NCI-H1417 (cell line): ENCODE measurements around the gene TIMM13.
"Not testable (repeated sequence)": the region's sequence is repeated elsewhere in the genome, so short reads cannot be mapped to it uniquely, and the experiment has no call there.

ENCODE experiments used
- DNase-seq, 3 experiments: peaks; one replicate each; lab custom pipeline; 2025; lab: John Stamatoyannopoulos, UW

The TIMM13 gene

DNA sequence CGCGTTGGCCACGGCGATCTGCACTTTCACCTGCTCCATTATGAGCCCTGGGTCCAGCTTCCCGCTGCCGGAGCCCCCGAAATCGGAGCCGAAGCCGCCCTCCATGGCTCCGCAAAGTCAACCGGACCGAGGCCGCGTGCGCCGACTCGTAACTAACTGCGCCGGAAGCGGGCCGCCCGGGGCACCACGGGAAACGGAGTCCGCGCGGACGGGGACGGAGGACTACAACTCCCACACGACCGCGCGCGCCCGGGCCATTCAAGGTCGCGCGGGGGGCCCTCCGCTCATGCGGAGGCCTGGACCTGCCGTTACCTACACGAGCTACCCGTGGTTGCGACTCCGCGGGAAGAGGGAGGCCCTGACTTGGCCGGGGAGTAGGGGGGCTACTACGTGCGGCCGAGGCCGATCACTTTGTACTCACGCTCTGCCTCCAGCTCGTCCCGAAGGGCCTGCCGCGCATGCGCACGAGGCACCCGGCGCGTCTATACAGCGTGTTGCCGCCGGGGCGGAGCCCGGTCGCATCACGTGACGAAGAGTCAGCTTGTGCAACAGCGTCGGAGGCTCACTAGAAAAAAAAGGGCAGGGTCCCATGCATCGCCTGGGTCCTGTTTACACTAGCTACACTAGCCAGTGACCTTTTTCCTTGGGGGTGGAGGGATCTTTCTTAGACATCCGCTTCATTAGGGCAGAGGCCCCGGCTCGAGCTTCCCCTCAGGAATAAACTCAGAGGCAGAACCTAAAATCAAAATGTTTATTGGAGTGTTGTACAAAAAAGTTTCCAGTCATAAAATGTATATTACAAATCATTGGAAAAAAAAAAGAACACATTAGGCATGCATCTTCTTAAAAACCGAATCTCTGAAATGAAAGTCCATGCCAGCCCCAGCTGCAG, at the start of gene TIMM13:
Gene TIMM13 (minus strand): TSS at position 158 of the 892 bp plus-strand sequence. CDS start 53 bp downstream, at position 105.
- peak; percentile 99 to 100 (median 99) for DNase-seq

DNA sequence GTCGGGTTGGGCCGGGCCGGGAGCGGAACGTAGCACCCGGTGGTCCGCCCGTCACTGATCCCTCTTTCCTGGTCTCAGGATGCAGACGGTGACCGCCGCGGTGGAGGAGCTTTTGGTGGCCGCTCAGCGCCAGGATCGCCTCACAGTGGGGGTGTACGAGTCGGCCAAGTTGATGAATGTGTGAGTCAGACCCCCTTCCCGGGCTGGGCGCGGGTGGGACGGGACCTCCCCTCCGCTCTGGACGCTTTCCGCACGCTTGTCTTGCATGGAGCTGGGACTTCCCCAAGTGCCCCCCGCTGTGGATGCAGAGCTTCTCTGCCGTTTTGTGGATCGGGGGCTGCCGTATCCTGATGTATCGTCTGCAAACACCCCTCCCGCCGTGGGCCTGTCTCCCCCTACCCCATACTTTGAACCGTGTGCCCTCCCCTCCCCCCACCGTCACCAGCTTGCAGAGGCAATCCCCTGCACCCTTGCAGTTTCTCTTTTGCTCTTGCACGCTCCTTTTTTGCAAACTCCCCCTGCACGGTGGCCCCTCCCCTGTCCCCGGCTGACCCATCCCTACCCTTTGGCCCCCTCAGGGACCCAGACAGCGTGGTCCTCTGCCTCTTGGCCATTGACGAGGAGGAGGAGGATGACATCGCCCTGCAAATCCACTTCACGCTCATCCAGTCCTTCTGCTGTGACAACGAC, 49.2 kb upstream of the TIMM13 start:
- DNase-seq, result peak; percentile 23 to 77 (median 71)

DNA sequence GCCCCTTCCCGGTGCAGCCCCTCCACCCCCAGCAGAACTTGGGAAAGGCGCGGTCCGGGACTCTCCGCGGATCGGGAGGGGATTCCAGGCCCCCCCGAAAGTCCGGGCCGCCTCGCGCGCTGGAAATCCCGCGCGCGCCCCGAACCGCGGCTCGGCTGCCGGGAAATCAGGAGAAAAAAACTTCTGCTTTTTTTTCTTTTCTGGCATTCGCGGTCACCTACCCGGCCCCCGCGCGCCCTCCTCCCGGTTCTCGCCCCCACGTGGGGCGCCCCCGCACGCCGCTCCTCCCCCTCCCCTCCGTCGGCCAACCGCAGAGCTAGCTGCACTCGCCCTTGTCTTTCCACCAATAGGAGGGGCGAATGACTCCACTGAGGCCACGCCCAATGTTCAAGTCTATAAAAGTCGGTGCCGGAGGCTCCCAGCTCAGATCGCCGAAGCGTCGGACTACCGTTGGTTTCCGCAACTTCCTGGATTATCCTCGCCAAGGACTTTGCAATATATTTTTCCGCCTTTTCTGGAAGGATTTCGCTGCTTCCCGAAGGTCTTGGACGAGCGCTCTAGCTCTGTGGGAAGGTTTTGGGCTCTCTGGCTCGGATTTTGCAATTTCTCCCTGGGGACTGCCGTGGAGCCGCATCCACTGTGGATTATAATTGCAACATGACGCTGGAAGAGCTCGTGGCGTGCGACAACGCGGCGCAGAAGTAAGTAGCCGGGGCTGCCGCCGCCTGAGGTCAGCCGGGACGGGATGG, 48.5 kb upstream of the TIMM13 start, which contains the start of gene GADD45B:
Gene GADD45B (plus strand): TSS at position 426 of the 749 bp plus-strand sequence. CDS start 232 bp downstream, at position 658.
- DNase-seq, result peak; percentile 96 to 99 (median 98)

DNA sequence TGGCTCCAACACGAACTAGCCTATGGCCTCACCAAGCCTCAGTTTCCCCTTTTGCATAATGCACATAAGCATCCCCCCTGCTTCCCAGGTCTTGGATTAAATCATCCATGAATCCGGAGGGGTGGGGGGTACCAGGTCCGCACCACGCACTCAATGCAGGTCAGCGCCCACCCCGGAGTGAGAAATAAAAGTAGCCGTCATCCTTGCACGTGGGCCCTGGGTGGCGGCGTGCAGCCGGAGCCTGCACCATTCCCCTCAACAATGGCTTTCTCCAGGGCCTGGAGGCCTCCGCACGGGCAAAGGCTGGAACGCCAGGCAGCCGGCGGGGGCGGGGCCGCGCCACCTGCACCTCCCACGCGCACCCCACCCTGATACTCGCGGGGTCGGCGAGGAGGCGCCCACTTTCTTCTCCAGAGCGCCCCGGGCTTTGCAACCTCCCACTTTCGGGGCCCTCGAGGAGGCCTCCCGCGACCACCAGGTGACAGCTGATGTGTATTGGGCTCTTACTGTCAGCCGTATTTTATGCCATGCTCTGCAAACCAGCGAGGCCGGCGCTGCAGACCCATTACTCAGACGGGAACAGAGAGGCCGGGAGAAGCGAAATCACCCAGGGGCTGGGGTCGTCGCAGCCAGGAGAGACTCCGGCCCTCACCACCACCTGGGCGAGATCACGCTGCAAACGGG, 47.8 kb upstream of the TIMM13 start:
- DNase-seq, result peak; percentile 37 to 62 (median 60)

DNA sequence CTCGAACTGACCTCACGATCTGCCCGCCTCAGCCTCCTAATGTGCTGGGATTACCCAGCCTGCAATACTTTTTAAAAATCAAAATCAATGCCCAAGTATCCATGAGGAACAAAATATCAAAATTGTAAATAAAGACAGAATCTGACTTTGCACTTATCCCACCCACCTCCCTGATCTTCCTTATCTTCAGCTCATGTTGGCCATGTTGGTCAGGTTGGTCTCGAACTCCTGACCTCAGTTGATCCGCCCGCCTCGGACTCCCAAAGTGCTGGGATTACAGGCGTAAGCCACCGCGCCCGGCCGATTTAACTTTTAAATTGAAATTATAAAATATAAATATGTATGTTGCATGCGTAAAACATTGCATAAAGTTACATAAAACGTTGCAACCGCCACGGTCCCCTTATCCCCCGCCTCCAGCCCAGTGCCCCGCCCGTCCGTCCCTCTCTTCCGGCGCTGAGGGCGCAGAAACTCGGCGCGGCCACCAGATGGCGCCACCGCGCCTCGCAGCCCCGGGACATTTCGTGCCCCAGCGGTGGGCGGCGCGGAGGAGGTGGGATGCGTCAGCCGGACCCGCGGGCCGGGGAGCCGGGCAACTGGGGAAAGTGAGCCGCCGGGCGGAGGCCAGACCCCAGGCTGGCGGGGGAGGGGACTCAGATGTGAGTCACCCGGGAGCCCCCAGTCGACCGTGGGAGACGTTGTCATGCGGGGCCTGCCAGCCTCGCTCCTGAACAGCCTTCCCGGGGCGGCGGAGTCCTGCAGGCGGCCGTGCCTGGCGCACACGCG, 47.0 kb upstream of the TIMM13 start:
- DNase-seq, result peak; percentile 70 to 82 (median 80)

DNA sequence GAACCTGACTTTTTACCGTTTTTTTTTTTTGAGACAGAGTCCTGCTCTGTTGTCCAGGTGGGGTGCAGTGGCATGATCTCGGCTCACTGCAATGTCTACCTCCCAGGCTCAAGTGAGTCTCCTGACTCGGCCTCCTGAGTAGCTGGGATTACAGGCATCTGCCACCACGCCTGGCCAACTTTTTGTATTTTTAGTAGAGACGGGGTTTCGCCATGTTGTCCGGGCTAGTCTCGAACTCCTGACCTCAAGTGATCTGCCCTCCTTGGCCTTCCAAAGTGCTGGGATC, 42.5 kb upstream of the TIMM13 start:
- DNase-seq, result not testable (repeated sequence)

DNA sequence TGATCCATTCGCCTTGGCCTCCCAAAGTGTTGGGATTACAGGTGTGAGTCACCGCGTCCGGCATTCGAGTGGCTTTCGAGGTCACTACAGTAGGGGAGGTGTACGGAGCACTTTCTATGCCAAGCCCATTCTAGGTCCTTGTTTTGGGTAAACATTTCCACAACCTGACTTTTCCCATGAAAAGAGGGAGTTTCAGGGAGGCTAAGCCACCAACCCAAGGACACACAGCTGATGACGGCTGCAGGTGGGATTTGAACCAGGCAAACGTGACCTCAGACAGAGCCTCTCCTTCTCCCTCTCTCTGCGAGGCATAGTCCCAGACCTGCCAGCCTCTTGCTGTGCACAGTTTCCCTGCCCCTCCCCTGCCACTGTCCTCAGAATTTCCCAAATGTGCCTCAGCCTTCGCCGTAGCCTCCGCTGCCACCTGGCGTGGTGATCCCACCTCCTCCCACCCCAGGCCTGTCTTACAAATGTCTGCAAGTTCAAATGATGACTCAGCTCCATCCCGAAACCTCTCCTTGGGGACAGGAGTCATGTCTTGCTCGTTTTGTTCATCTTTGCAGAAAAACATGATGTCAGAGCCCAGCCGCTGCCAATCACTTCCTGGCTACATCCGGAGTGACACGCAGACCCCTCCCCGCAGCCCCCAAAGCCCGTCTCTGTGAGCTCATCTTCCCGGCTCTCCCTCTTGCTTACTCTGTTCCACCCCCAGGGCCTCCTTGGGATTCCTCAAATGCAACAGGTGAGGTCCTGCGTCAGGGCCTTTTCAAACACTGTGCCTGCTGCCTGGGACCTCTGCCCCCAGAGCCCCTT, 41.9 kb upstream of the TIMM13 start:
- DNase-seq, result peak in 1 of 3 experiments; percentile 10

DNA sequence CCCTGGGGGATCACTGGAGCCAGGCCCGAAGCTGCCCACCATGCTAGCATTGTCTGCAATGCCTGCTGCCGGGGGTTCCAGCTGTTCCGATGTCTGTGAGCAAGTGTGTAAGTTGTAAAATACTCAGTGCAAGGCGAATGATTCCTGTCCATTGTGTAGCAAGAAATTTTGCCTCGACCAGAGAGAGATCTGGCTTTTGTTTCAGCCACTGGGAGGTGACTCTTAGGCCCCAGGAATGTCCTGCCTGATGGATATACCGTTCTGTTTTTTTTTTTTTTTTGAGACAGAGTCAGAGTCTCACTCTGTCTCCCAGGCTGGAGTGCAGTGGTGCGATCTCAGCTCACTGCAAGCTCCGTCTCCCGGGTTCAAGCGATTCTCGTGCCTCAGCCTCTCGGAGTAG, 41.2 kb upstream of the TIMM13 start:
- no peak for DNase-seq

DNA sequence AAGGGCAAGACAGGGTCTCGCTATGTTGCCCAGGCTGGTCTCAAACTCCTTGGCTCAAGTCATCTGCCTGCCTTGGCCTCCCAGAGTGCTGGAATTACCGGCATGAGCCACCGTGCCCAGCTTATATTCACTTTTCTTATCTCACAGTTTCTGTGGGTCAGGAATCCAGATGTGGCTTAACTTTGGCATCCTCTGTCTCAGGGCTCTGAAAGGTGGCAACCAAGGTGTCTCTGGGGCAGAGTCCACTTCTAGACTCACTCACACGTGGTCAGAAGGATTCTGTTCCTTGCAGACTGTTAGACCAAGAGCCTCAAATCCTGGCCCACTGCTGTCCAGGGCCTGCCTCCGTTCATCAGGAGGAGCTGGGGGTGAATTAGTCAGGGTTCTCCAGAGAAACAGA, 37.0 kb upstream of the TIMM13 start:
- DNase-seq, result no peak

DNA sequence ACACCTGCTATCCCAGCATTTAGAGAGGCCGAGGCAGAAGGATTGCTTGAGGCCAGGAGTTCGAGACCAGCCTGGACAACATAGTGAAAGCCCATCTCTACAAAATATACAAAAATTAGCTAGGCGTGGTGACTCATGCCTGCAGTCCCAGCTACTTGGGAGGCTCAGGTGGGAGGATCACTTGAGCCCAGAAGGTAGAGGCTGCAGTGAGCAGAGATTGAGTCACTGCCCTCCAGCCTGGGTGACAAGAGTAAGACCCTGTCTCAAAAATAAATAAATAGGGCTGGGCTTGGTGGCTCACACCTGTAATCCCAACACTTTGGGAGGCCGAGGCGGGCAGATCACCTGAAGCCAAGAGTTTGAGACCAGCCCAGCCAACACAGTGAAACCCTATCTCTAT, 36.3 kb upstream of the TIMM13 start:
- DNase-seq, result not testable (repeated sequence)

DNA sequence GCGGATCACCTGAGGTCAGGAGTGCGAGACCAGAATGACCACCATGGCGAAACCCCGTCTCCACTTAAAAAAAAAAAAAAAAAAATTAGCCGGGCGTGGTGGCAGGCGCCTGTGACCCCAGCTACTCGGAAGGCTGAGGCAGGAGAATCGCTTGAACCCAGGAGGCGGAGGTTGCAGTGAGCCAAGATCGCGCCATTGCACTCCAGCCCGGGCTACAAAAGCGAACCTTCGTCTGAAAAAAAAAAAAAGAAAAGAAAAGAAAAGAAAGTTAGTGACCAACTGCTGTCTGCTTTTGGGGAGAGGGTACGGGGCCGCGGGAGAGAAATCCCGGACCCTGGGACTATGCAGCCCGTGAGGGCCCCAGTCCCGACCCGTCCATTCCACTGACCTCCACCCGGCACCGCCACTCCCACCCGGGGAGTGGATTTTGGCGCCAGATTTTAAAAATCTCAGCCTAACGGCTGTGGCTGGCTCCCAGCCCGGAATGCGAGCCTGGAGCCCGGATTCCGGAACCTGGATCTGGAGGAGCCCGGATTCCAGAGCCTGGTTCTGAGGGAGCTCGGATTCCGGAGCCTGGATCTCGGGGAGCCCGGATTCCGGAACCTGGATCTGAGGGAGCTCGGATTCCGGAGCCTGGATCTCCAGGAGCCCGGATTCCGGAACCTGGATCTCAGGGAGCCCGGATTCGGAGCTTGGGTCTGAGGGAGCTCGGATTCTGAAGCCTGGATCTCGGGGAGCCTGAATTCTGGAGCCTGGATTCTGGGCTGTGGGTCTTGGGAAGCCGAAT, 35.4 kb upstream of the TIMM13 start:
- peak; percentile 77 to 98 (median 82) for DNase-seq

DNA sequence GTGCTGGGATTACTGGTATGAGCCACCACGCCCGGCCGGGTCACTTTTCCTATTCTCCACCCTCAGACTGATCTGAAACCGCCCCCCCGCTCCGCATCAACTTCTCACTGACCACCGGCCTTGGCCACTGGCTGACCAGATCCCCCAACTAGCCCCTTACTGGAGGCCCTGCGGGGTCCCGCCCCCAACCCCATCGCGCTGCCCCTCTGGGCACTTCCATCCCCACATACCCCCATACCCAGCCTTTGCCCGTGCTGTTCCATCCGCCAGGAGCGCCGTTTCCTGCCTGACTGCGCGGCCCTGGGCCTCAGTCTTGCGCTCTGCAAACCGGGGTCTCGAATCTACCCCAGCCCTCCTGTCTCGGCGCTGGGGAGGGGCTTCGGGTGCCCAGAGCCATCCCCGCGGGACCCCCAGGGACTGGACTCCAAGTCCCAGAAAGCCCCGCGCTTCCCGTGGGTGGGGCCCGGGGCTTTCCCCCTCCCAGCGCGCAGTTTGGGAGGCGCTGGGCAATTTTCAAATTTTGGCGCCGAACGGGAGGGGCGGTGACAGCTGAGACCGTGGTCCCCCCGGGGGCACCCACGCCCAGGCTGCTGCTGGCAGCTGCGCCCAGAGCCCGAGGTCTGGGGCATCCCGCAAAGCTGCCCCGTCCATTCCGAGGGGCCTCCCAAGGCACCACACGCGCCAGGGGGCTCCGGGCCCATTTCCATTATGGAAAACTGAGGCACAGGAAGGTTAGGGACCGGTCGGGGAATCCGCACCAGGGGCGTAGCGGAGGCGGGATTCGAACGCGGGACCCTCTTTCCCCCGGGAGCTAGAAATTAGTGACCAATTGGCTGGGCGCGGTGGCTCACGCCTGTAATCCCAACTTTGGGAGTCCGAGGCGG, 34.6 kb upstream of the TIMM13 start:
- peak; percentile 71 to 93 (median 74) for DNase-seq

DNA sequence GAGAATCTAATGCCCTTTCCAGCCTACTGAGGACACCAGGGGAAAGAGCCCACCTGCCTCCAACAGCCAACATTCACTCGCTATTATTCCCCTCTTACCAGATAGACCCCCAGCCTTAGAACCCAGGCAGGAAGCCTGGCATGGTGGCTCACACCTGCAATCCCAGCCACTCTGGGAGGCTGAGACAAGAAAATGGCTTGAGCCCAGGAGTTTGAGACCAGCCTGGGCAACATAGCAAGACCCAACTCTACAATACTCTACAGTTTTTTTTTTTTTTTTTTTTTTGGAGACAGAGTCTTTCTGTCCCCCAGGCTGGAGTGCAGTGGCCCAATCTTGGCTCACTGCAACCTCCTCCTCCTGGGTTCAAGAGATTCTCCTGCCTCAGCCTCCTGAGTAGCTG, 32.9 kb upstream of the TIMM13 start:
- DNase-seq, result no peak

DNA sequence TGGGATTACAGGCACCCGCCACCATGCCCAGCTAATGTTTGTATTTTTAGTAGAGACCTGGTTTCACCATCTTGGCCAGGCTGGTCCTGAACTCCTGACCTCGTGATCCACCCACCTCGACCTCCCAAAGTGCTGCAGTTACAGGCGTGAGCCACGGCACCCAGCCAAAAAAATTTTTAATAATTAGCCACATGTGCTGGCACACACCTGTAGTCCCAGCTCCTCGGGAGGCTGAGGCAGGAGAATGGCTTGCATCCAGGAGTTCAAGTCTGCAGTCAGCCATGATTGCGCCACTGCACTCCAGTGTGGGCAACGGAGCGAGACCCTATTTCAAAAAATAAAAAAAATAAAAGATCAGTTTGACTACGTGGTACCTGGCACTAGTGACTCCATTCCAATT, 31.4 kb upstream of the TIMM13 start:
- DNase-seq, result not testable (repeated sequence)

DNA sequence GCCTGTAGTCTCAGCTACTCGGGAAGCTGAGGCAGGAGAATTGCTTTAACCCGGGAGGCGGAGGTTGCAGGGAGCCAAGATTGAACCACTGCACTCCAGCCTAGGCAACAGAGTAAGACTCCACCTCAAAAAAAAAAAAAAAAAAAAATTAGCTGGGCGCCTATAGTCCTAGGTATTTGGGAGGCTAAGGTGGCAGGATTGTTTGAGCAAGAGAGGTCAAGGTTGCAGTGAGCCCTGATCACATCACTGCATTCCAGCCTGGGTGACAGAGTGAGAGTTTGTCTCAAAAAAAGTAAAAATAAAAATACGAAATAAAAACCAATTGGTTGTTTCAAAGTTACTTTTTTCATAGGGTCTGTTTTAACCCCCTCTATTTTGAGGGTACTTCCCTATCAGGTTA, 30.7 kb upstream of the TIMM13 start:
- no peak for DNase-seq

DNA sequence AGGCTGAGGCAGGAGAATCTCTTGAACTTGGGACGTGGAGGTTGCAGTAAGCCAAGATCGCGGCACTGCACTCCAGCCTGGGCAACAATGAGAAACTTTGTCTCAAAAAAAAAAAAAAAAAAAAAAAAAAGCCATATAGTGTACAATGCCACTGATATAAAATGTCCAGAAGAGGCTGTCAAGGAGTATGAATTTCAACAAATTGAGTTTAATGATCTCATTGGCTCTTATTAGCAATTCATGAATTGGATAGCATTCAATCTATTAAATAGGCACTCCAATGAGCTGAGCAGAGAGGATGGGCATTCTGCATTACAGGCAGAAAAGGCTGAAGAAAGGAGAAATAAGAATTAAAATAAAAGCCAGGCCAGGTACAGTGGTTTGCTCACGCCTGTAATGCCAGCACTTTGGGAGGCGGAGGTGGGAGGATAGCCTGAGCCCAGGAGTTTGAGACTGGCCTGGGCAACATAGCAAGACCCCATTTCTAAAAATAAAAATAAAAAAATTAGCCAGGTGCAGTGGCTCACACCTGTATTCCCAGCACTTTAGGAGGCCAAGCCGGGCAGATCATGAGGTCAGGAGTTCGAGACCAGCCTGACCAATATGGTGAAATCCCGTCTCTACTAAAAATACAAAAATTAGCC, 30.1 kb upstream of the TIMM13 start:
- DNase-seq, result no peak

DNA sequence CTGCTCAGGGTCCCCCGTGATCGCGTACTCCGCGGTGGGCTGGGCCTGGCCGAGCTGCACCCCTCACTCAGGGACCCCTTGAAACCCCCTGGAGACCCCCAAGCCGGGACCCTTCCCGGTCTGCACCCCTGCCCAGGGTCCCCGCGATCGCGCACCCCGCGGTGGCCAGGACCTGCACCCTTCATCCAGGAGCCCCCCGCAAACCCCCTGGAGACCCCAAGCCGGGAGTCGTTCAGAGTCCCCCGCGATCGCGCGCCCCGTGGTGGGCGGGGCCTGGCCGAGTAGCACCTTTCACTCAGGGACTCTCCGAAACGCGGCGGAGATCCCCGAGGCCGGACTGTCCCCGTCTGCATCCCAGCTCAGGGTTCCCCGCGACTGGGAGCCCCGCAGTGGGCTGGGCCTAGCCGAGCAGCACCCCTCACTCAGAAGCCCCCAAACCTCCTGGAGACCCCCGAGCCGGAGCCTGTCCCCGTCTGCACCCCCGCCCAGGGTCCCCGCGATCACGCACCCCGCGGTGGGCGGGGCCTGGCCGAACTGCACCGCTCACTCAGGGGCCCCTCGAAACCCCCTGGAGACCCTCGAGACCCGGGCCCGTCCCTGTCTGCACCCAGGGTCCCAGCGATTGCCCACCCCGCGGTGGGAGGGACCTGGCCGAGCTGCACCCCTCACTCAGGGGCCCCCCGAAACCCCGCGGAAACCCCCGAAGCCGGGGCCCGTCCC, 28.6 kb upstream of the TIMM13 start:
- DNase-seq, result peak; percentile 9 to 38 (median 27)
